ENCODE results near the gene PTGES2.
A peak's percentile ranks its signal among the peaks of the same experiment; 100 is the strongest.
"Not testable (repeated sequence)": the region's sequence is repeated elsewhere in the genome, so short reads cannot be mapped to it uniquely, and the experiment has no call there.

DNA sequence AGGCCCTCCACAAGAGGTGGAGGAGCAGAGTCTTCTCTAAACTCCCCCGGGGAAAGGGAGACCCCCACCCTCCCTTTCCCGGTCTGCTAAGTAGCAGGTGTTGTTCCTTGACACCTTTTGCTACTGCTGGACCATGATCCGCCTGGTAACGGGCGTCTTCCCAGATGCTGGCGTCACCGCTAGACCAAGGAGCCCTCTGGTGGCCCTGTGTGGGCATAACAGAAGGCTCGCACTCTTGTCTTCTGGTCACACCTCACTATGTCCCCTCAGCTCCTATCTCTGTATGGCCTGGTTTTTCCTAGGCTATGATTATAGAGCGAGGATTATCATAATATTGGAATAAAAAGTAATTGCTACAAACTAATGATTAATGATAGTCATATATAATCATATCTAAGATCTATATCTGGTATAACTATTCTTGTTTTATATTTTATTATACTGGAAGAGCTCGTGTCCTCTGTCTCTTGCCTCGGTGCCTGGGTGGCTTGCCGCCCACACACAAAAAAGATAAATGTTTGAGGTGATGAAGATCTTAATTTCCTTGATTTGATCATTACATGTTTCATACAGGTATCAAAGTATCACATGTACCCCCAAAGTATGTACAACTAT is 2.6 kb upstream of the PTGES2 start:
- not testable (repeated sequence) for TF ChIP-seq POLR2A (IDR thresholded peaks at IDR 0.05)
- TF ChIP-seq, protein P1, sequence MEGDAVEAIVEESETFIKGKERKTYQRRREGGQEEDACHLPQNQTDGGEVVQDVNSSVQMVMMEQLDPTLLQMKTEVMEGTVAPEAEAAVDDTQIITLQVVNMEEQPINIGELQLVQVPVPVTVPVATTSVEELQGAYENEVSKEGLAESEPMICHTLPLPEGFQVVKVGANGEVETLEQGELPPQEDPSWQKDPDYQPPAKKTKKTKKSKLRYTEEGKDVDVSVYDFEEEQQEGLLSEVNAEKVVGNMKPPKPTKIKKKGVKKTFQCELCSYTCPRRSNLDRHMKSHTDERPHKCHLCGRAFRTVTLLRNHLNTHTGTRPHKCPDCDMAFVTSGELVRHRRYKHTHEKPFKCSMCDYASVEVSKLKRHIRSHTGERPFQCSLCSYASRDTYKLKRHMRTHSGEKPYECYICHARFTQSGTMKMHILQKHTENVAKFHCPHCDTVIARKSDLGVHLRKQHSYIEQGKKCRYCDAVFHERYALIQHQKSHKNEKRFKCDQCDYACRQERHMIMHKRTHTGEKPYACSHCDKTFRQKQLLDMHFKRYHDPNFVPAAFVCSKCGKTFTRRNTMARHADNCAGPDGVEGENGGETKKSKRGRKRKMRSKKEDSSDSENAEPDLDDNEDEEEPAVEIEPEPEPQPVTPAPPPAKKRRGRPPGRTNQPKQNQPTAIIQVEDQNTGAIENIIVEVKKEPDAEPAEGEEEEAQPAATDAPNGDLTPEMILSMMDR (IDR thresholded peaks at IDR 0.05): peak; percentile 36 to 59 (median 48)
